GM19099 (cell line): ENCODE results near the gene GRK3.

Source experiments
- POLR2A ChIP-seq: IDR thresholded peaks from 3 replicates; pipeline ENCODE4 v1.6.1; 2011; ENCODE audit warnings: low read depth; ENCODE audit not compliant: insufficient read length; ENCODE audit errors: extremely low read depth

Gene GRK3

DNA sequence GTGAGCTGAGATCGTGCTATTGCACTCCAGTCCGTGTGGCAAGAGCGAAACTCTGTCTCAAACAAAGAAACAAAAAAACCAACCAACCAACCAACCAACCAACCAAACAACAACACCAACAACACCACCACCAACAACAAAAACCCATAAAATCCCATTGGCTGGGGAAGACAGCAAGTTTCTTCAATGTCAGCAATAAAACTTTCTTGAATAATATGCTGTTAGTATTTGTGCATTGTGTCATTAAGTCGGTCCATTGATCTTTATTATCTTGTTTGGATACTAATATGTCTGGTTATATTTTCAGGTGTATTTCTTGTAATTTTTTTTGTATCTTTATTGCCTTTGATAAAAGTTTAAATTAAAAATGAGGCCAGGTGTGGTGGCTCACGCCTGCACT lies 9.4 kb downstream of the GRK3 start:
- TF ChIP-seq POLR2A = no peak

DNA sequence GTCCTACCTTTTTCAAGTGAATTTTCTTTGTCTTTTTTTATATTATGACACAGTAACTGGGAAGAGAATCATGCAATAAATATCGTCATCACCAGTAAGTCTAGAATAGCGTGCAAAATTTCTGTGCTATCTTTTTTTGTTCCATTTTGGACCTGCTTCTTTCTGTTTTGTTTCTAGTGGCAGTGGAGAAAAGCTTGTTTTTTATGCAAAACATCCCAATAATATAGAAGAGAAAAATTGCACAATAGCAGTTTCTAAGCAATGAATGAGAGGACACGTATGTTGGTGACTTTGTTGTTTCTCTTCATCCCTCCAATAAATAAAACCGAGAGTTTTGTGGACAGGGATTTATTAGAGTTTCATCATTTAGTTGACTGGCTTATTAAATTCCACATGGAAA lies 10.3 kb downstream of the GRK3 start:
- no peak for TF ChIP-seq POLR2A

DNA sequence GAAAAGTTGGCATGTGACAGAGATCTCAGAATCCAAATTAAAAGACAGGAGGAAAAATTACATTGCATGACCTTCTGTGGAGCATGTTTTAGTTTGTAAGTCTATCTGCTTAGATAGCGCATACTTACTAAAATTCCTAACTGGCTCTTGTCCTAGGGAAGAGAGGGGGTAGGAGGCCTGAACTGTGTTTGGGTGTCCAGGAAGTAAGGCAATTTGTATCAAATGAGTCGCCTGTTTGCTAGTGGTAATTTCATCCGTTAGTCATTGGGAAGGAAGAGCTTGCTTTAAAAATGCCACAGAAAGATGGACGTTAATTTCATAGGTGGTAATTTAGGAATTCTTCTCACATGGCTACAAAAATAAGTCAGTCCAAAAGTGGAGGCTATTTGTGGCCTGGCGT lies 18.5 kb downstream of the GRK3 start:
- no peak for TF ChIP-seq POLR2A

DNA sequence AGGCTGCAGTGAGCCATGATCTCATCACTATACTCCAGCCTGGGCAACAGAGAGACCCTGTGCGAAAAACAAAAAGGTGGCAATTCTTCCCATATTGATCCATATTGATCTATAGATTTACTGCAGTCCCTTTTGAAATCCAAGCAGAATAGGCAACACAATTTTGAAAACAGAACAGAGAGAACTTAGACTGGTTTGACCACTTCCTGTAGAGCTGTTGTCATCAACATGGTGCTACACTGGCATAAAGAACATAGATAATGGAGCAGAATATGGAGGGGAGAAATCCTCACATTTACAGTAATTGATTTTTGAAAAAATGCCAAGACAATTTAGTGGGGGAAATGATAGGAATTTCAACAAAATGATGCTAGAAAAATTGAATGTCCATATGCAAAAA lies 34.1 kb downstream of the GRK3 start:
- no peak for TF ChIP-seq POLR2A

DNA sequence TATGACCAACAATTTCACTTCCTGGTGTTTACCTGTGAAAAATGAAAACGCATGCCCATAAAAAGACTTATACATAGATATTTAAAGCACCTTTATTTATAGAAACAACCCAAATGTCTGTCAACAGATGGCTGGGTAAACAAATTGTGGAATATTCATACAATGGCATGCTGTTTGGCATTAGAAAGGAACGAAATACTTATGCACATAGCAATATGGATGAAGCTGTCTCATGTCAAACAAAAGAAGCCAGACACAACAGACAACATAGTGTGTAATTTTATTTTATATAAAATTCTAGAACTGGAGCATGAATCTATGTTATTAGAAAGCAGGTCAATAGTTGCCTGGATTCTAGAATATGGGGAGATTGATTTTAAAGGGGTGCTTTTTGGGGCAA lies 38.0 kb downstream of the GRK3 start:
- no peak for TF ChIP-seq POLR2A

DNA sequence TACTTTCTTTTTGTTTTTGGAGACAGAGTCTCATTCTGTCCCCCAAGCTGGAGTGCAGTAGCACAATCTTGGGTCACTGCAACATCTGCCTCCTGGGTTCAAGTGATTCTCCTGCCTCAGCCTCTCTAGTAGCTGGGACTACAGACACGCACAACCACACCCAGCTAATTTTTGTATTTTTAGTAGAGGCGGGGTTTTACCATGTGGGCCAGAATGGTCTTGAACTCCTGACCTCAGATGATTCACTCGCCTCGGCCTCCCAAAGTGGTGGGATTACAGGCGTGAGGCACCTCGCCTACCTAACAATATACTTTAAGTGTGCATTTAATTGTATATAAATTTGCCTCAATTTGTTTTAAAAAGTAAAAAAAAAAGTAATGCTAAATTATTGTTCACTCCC lies 38.4 kb downstream of the GRK3 start:
- no peak for TF ChIP-seq POLR2A

DNA sequence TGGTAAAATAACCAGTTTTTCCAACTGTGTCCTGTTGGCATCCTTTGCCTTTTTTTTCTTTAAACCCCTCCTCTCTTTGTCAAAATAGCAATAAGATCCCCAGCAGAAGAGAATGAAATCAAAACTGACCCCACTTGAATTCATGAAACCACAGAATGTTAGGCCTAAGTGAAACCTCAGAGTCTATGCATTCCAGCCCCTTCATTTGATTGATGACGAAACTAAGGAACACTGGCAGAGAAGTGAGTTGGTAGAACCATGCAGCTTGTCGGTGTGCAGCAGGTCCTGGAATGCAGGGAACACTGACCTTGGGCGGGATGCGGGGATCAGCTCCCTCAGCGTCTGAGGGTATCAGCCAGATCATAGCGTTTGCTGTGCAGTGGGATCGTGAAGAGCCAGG lies 57.5 kb downstream of the GRK3 start:
- TF ChIP-seq POLR2A = no peak

DNA sequence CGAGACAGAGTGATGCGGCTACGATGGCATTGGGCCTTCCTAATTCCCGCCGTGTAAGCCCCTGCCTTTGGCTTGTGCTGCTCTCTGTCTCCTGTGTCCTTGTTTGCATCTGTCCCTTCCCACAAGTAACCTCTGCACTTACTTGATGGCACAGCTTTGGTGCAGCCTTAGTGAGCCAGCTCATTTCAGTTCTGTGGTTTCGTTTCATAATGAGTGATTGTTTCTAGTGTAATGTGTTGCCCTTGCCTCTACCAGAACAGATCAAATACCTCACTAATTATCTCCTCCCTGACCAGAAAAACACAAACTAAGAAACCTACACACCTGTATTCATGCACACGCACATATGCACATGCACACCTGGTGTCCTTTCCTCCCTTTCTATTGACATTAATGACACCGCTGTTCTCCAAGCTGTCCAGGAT lies 58.8 kb downstream of the GRK3 start:
- no peak for TF ChIP-seq POLR2A

DNA sequence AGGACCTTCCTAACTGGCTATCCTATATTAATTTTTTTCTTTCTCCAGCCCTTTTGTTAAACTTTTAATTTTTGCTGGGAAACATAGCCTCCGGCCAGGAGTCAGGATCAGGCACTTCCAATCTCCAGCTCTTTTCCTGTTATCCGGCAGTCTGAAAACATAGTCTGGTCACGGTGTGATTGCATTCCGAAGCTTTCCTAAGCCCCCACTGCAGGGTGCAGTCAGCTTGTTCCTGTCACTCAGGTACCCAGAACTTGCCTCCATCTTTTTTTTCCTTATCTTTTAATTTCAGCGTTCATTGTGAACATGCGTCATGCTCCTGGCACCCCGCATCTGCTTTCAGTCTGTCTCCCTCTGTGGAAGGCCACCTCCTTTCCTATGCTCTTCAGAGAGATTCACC lies 59.4 kb downstream of the GRK3 start:
- TF ChIP-seq POLR2A = no peak

DNA sequence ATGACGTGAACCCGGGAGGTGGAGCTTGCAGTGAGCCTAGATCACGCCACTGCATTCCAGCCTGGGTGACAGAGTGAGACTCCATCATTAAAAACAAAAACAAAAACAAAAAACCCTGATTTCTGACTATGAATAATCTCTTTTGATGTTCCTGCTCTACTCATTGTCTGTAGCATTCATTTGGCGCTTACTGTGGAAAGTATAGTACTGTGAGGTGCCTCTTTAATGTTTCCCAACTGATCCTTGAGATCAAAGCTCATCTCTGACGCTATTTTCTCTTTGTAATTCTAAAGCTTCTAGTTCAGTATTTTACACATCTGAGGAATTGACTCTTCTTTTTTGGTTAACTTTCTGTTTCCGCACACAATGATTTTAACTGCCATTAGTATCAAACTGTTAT lies 60.0 kb downstream of the GRK3 start:
- TF ChIP-seq POLR2A = no peak

DNA sequence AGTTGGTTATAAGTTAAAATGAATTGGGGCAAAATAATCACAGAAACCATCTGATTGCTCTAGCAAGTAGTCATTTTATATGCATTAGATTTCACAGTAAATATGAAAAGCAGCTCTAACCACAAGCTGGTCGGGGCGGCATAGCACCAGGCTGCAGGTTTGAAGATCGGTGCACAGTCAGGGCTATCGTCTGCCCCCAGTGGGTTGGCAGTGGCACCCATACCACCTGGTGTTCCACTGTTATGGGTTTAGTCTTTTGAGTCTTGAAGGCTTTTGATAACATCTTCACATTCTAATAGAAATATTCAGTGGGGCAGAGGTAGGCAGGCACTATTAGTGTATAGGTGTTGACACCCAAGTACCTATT lies 62.1 kb downstream of the GRK3 start:
- TF ChIP-seq POLR2A = no peak

DNA sequence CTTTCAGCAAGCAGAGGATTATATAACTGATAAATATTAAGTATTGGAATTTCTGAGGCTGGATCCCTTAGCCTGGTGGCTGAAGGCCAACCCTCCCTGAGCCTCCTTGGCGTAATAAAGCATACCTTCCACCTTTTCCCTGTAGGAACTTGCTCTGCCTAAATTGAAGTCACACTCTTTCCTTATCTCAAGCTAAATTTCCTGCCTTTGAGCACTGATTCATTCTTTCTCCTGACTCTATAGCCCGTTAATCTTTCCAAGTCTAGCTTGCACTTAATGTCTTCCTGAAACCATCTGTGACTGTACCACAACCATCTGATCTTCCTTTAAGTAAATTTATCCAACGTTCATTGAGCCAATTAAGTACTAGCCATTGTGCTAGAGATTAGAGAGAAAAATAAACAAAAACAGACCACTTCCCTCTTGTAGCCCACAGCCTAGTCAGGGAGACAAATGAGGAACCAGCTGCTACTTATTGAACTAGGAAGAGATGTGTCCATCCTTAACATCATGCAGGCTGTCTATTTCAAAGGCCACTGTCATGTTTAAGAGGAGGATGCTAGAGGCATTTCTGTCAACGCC lies 62.9 kb downstream of the GRK3 start:
- no peak for TF ChIP-seq POLR2A

DNA sequence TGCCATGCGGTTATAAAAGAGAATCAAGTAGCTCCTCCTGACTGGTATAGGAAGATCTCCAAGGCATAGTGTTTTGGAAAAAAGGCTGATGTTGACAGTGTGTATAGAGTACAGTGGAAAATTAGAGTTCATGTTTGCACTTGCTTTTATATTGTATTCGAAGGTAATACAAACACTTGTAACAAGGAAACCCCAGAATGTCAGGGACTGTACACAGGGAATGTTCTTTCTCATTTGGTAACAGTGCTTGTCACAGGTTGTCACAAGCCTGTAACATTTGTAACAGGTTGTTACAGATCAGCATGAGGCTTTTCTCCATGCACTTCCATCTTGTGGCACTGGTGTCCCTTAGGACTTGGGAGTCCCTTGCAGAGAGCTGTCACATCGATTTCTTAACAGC lies 64.0 kb downstream of the GRK3 start:
- TF ChIP-seq POLR2A = no peak

DNA sequence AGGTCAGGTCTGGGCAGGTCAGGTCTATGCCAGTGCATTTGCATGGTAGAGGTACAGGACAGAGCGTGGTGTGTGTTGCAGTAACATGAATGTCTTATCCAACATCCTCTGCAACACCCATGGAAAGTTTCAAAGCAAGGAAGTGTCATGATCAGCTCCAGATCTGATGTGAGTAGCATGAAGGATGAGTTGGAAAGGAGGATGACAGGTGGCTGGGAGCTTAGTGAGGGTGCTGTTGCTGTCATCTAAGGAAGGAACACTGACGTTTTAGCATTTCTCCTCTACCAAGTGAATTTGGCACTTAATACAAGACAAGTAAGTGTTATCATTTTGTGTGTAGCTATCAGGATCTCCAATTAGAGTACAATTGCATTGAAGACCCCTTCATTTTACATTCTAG lies 65.1 kb downstream of the GRK3 start:
- no peak for TF ChIP-seq POLR2A

DNA sequence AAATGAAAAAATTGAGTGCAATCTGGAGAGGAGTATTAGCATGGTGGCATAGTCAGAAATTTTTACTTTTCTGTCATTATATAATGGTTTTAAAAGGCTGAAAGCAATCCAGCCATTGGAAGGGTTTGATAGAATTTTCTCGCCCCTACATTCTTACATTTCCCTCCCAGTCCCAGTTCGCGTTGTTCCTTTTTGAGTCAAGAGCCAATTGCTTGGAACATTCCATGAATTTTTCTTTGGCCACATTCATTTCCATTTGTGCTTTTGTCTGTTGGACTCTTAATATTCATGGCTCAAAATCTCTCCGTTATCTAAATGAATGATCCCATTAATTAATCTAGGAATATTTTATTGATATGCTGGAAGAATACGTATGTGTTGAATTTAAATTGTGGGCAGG lies 66.0 kb downstream of the GRK3 start:
- no peak for TF ChIP-seq POLR2A

DNA sequence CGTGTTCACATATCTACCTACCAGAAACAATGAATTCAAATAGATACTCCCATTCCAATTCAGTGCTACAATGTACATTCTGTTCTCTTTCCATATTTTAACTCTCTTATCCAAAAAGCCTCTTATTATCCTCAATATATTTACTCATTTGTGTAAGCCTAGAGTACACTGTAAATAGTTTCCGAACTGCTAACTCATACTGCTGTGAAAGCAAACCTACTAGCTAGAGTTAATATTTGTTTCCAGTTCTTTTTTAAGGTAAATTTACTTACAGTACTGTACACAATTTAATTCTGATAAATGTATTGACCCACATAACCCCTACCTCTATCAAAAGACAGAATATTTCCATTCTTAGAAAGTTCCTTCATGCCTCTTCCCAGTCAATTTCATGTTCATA lies 71.8 kb downstream of the GRK3 start:
- TF ChIP-seq POLR2A = no peak

DNA sequence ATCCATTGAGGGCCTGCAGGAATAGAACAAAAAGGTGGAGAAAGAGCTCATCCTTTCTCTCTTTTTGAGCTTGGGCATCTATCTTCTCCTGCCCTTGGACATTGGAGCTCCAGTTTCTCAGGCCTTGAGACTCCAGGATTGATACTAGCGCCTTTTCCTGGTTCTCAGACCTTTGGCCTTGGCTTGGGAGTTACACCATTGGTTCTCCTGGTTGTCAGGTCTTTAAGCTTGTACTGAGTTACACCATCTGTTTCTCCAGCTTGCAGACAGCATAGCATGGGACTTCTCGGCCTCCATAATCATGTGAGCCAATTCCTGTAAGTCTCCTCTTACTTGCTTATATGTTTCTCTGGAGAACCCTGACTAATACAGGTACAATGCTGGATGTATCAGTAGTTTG lies 72.6 kb downstream of the GRK3 start:
- no peak for TF ChIP-seq POLR2A
